Tibial nerve (tissue), 4 donors: Measurements from ENCODE around the gene GPHN. TPM values are rescaled to one million over a fixed set of nuclear protein-coding genes. Genes with fewer than 3 reads are reported as not detected.

Source experiments
- DNase-seq, 2 donors: peaks; one replicate each; pipeline ENCODE4 v3.0.0-alpha.2; 2019; ENCODE audit warnings: low spot score in 2 of 2
- H3K27ac ChIP-seq, 4 donors: fragments of 200-600 bp; sonication (generic) in 3 of 4; one replicate each; pipeline ENCODE4 v1.5.1; 2017 to 2019; ENCODE audit warnings: mild to moderate bottlenecking in 1 of 4
- H3K27me3 ChIP-seq, 2 donors: fragments of 200-600 bp; sonication (generic) in 1 of 2; one replicate each; pipeline versions ENCODE4 v1.5.1 to v1.6.0; 2017 to 2019
- H3K36me3 ChIP-seq, 3 donors: fragments of 200-600 bp; sonication (generic); one replicate each; pipeline ENCODE4 v1.5.1; 2018 to 2019
- H3K4me1 ChIP-seq, 4 donors: fragments of 200-600 bp; sonication (generic) in 3 of 4; one replicate each; pipeline ENCODE4 v1.5.1; 2017 to 2019
- H3K4me3 ChIP-seq, 4 donors: fragments of 200-600 bp; sonication (generic) in 3 of 4; one replicate each; pipeline ENCODE4 v1.5.1; 2017 to 2019; ENCODE audit warnings: mild to moderate bottlenecking in 1 of 4, moderate library complexity in 1 of 4
- H3K9me3 ChIP-seq, 4 donors: fragments of 200-600 bp; sonication (generic) in 3 of 4; one replicate each; pipeline ENCODE4 v1.5.1; 2017 to 2019
- CTCF ChIP-seq, 5 experiments: fragments of 200-600 bp in 3 of 5; fragments of 450-650 bp in 2 of 5; sonication (generic) in 3 of 5; IDR thresholded peaks; one replicate each; pipeline ENCODE4 v1.5.1; 2016 to 2019; ENCODE audit warnings: antibody characterized with exemption in 5 of 5, mild to moderate bottlenecking in 3 of 5, moderate library complexity in 2 of 5
- EP300 ChIP-seq, 2 donors: sonication (generic); formaldehyde crosslinking; IDR thresholded peaks; one replicate each; pipeline ENCODE4 v1.6.1; 2017; ENCODE audit warnings: antibody characterized with exemption in 2 of 2, mild to moderate bottlenecking in 1 of 2
- POLR2A ChIP-seq, 2 donors: fragments of 450-650 bp; IDR thresholded peaks; one replicate each; pipeline ENCODE4 v1.6.1; 2017; ENCODE audit warnings: antibody characterized with exemption in 2 of 2, mild to moderate bottlenecking in 2 of 2, moderate library complexity in 2 of 2
- WGBS, 2 donors: methylation state at CpG; one replicate each; pipeline ENCODE4 v1.1.5; 2018; 5-methylcytosine and 5-hydroxymethylcytosine counted together
- total RNA-seq, 4 donors: library from RNA; depleted of rRNA; stranded (reverse); fragments of >200 nt; gene quantifications; one replicate each; pipeline ENCODE4 v1.1.0, GENCODE V29; 2016

The GPHN gene
- total RNA-seq, 4 donors from 2014 or later, result 16.3 to 73.0 (median 36.8) TPM

GRCh38 chr14:66472251-66472650 is 35.7 kb upstream of the GPHN start:
- no peak for DNase-seq
- Histone ChIP-seq H3K27ac (no peak overlapping the region), H3K4me3 (no peak overlapping the region), H3K27me3 (no peaks in the 10 kb centered on the region), H3K36me3 (no peaks in the 10 kb centered on the region), H3K4me1 (no peaks in the 10 kb centered on the region), H3K9me3 (peaks cover 0 to 16% (median 0%) of the 10 kb centered on the region in 4 donors)
- TF ChIP-seq EP300 (IDR thresholded peaks at IDR 0.05) (no peak), CTCF (IDR thresholded peaks at IDR 0.05) (no peak), POLR2A (IDR thresholded peaks at IDR 0.05) (no peak)

DNA sequence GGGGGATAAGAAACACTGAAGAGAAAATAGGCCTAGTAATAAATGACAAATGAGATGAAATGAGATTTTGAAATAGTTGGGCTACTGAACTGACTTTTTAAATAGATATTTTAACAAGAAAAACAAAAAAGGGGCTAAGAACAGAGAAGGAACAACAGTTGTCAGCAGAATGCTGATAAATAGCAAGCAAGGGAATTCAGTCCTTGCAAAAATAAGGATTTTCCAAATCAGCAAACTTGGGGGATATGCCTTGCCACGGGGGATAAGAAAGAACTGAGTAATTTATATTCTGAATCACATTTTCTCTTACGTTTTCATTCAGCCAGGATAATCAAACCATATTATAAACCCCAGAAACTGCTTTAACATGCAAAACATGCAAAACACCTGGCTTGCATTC is 34.7 kb upstream of the GPHN start:
- 67 to 79% methylated on average over 2 of the region's 2 CpGs for WGBS, 2 donors
- Histone ChIP-seq H3K36me3 (no peaks in the 10 kb centered on the region), H3K9me3 (peaks cover 0 to 16% (median 0%) of the 10 kb centered on the region in 4 donors), H3K27ac (no peak overlapping the region), H3K4me1 (no peaks in the 10 kb centered on the region), H3K4me3 (no peak overlapping the region), H3K27me3 (no peaks in the 10 kb centered on the region)
- TF ChIP-seq CTCF (IDR thresholded peaks at IDR 0.05), result no peak
- no peak for DNase-seq

DNA sequence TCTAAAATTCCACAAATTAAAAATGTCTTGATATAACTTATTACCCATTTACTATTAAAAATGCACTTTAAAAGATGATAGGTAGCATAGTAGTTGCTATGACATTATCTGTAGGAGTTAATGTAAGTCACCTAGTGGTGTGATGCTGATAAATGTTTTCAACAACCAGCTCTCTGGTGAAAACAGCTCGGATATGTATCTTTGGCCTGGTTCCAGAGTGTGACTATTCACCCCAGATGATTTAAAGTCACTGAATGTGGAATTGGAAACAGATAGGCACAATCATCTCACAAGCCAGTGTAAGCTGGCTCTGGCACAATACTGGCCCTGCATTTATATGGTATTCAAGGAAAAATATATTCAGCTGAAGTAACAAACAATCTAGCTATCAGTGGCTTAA is 31.0 kb upstream of the GPHN start:
- no peaks in the 10 kb centered on the region for H3K27me3 ChIP-seq
- no peak for TF ChIP-seq CTCF (IDR thresholded peaks at IDR 0.05)
- no peak for TF ChIP-seq POLR2A (IDR thresholded peaks at IDR 0.05)
- TF ChIP-seq EP300 (IDR thresholded peaks at IDR 0.05), result no peak
- no peaks in the 10 kb centered on the region for H3K9me3 ChIP-seq
- no peak for DNase-seq
- H3K4me3 ChIP-seq, result no peak overlapping the region
- H3K4me1 ChIP-seq, result no peaks in the 10 kb centered on the region
- no peak overlapping the region for H3K27ac ChIP-seq
- WGBS, 2 donors, result 7 to 8% methylated on average over 1 of the region's 1 CpG
- no peaks in the 10 kb centered on the region for H3K36me3 ChIP-seq

DNA sequence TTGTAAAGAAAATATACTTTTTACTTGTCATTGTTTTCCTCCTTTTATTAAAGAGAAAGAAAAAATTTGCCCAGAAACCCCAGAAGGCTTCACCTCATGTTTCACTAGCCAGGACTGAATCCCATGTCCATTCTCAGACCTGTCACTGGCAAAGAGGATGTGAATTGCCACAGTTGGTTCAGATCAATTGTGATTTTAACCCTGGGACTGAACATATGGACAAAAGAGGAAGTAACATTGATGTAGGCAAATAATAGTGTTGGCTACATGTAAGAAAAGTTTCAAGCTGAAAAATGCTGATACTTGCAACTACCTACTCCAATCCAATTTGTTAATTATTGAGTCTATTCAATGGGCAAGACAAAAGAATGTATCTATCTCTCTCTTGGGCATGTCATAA is 30.4 kb upstream of the GPHN start:
- no peak for DNase-seq
- Histone ChIP-seq H3K4me3 (no peak overlapping the region), H3K36me3 (no peaks in the 10 kb centered on the region), H3K9me3 (no peaks in the 10 kb centered on the region), H3K27ac (no peak overlapping the region), H3K4me1 (peaks cover 0 to 1% (median 0%) of the 10 kb centered on the region in 4 donors), H3K27me3 (no peaks in the 10 kb centered on the region)
- TF ChIP-seq EP300 (IDR thresholded peaks at IDR 0.05) (no peak), POLR2A (IDR thresholded peaks at IDR 0.05) (no peak), CTCF (IDR thresholded peaks at IDR 0.05) (no peak)

DNA sequence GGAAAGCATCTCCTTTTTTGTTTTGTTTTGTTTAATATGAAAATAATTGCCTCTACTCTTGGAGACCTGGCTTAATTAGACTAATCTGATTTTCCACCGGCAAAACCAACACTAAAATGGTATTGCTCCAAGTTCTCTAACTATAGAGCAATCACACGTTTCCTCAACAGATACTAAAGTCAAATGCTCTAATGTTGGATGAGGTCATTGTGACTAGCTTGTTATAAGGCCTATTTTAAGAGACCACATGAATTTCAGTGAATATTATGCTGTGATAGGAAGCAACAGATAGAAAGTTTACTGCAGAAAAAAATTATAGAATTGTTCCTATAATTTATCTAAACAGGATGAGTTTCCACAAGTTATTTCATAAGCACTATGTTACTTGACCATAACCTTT is 25.1 kb upstream of the GPHN start:
- Histone ChIP-seq H3K36me3 (no peaks in the 10 kb centered on the region), H3K4me3 (no peak overlapping the region), H3K4me1 (peaks cover 0 to 8% (median 0%) of the 10 kb centered on the region in 4 donors), H3K27ac (no peak overlapping the region), H3K9me3 (no peaks in the 10 kb centered on the region), H3K27me3 (no peaks in the 10 kb centered on the region)
- WGBS, 2 donors, result 52 to 80% methylated on average over 2 of the region's 2 CpGs
- TF ChIP-seq EP300 (IDR thresholded peaks at IDR 0.05) (no peak), CTCF (IDR thresholded peaks at IDR 0.05) (no peak), POLR2A (IDR thresholded peaks at IDR 0.05) (no peak)
- no peak for DNase-seq
